ENCODE data around the gene ADAMTS20. TPM values are rescaled to one million over a fixed set of nuclear protein-coding genes. Genes with fewer than 3 reads are reported as not detected.

The ADAMTS20 gene
- total RNA-seq, 4 donors from 2014 or later = not detected

- Histone ChIP-seq H3K4me3 (no peak overlapping the region), H3K4me1 (no peaks in the 10 kb centered on the region), H3K9me3 (no peaks in the 10 kb centered on the region), H3K27me3 (no peaks in the 10 kb centered on the region), H3K36me3 (no peaks in the 10 kb centered on the region), H3K27ac (no peak overlapping the region)
- 49 to 62% methylated on average over 5 of the region's 5 CpGs for WGBS, 2 donors (ENCODE audit: low coverage in 1 of 2)
- TF ChIP-seq POLR2A (IDR thresholded peaks at IDR 0.05) (no peak), CTCF (IDR thresholded peaks at IDR 0.05) (no peak)
- ATAC-seq = no peak
Observed at GRCh38 chr12:43428088-43428600, 123.9 kb downstream of the ADAMTS20 start.

- WGBS, 2 donors (ENCODE audit: low coverage in 1 of 2) = 87 to 100% methylated on average over 3 of the region's 3 CpGs
- Histone ChIP-seq H3K4me1 (no peaks in the 10 kb centered on the region), H3K27ac (no peak overlapping the region), H3K4me3 (no peak overlapping the region), H3K36me3 (no peaks in the 10 kb centered on the region), H3K9me3 (no peaks in the 10 kb centered on the region), H3K27me3 (no peaks in the 10 kb centered on the region)
- no peak for ATAC-seq
- TF ChIP-seq CTCF (IDR thresholded peaks at IDR 0.05) (no peak), POLR2AphosphoS5 (IDR thresholded peaks at IDR 0.05) (no peak), POLR2A (IDR thresholded peaks at IDR 0.05) (no peak), EP300 (IDR thresholded peaks at IDR 0.05) (no peak)
Observed at GRCh38 chr12:43425361-43425760, 126.6 kb downstream of the ADAMTS20 start.

GRCh38 chr12:43416981-43417380 is 135.0 kb downstream of the ADAMTS20 start:
- Histone ChIP-seq H3K27me3 (no peaks in the 10 kb centered on the region), H3K36me3 (no peaks in the 10 kb centered on the region), H3K4me3 (no peak overlapping the region), H3K27ac (no peak overlapping the region), H3K4me1 (no peaks in the 10 kb centered on the region), H3K9me3 (no peaks in the 10 kb centered on the region)
- ATAC-seq = no peak
- TF ChIP-seq POLR2A (IDR thresholded peaks at IDR 0.05) (no peak), CTCF (IDR thresholded peaks at IDR 0.05) (no peak), EP300 (IDR thresholded peaks at IDR 0.05) (no peak), POLR2AphosphoS5 (IDR thresholded peaks at IDR 0.05) (no peak)

GRCh38 chr12:43407816-43408645 is 144.0 kb downstream of the ADAMTS20 start:
- 57 to 58% methylated on average over 1 of the region's 1 CpG for WGBS, 2 donors (ENCODE audit: low coverage in 1 of 2)
- TF ChIP-seq POLR2AphosphoS5 (IDR thresholded peaks at IDR 0.05) = no peak
- TF ChIP-seq CTCF (IDR thresholded peaks at IDR 0.05) = no peak
- TF ChIP-seq POLR2A (IDR thresholded peaks at IDR 0.05) = no peak
- no peak for TF ChIP-seq EP300 (IDR thresholded peaks at IDR 0.05)
- H3K4me3 ChIP-seq = no peak overlapping the region
- H3K27ac ChIP-seq = no peak overlapping the region
- H3K27me3 ChIP-seq = no peaks in the 10 kb centered on the region
- no peak for ATAC-seq
- H3K4me1 ChIP-seq = no peaks in the 10 kb centered on the region
- no peaks in the 10 kb centered on the region for H3K9me3 ChIP-seq
- H3K36me3 ChIP-seq = no peaks in the 10 kb centered on the region

- 74 to 86% methylated on average over 1 of the region's 1 CpG for WGBS, 2 donors (ENCODE audit: low coverage in 1 of 2)
Observed at GRCh38 chr12:43406801-43407200, 145.2 kb downstream of the ADAMTS20 start.

More at GRCh38 chr12:43406801-43407200, 145.2 kb downstream of the ADAMTS20 start:
- H3K4me3 ChIP-seq = no peak overlapping the region
- H3K27me3 ChIP-seq = no peaks in the 10 kb centered on the region
- H3K27ac ChIP-seq = no peak overlapping the region
- no peak for TF ChIP-seq POLR2A (IDR thresholded peaks at IDR 0.05)
- no peak for TF ChIP-seq CTCF (IDR thresholded peaks at IDR 0.05)
- no peak for TF ChIP-seq POLR2AphosphoS5 (IDR thresholded peaks at IDR 0.05)
- TF ChIP-seq EP300 (IDR thresholded peaks at IDR 0.05) = no peak
- ATAC-seq = no peak
- H3K9me3 ChIP-seq = no peaks in the 10 kb centered on the region
- H3K4me1 ChIP-seq = no peaks in the 10 kb centered on the region
- no peaks in the 10 kb centered on the region for H3K36me3 ChIP-seq

Measured in gastroesophageal sphincter (tissue), 4 donors.